HG03097 (cell line): ENCODE data around the gene HDGF.

Source experiments
- ATAC-seq: cut with Tn5 transposase; IDR thresholded peaks from one replicate; pipeline ENCODE4 v1.9.1; 2021; ENCODE audit not compliant: unreplicated experiment, low FRiP score

HDGF gene

DNA sequence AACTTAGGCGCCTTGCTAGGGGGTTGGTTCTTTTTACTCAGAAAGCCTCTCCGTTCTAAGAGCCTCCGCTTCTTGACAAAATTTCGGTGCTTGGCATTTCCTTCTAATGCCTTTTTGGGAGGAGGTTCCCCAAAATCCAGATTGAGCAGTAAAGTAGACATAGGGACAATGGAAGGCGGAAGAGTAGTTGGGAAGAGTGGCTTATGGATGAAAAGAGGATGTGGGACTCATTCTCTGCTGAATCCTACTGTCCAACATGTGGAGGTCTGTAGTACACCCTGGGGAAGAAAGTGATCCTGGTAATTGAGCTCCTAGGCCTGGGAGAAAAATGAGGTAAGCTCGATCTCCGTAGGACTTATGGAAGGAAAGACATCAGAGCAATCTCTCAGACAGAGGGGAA is 24.0 kb downstream of the HDGF start:
- no peak for ATAC-seq

DNA sequence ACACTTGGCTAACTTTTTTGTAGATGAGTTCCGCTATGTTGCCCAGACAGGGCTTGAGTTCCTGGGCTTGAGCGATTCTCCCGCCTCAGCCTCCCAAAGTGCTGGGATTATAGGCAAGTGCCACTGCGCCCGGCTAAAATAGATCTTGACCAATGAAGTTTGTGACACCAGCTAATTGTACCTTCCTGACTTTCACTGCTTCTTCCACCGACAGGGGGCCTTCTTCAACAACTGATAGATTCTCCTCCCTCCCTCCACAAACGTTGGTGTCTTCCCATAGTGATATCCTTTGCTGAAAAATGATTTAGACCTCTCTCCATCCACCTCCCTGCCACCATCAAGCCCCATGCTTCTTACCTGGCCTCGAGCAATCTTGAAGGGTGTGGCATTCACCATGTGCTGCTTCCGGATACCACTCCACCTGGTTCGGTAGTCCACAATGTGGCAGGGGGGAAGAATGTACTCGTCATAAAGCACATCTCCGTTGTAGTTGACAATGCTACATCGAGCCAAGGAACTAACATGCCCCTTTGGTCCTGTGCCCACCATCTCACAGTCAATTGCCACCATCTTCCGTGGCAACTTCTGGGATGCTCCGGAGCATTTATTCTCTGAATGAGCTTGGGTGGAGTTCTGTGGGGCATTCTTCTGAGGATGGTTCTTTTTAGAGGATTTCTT is 24.8 kb downstream of the HDGF start:
- ATAC-seq, result no peak

- ATAC-seq, result no peak
Observed at GRCh38 chr1:156725683-156726280, 25.7 kb downstream of the HDGF start.

DNA sequence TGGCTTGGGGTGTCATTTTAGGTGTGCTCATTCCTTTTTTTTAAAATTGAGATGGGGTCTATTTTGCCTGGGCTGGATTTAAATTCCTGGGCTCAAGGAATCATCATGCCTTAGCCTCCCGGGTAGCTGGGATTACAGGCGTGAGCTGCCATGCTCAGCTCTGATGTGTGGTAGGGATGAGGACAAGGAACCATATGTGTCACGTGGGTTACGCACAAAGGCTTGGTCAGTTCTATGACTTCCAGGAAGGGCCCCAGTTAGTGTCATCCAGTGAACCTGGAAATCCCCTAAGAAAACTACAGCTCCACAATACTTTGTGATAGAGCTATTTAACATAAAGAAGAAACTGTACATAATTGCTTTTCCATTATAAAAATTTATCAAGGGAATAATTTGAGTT is 29.9 kb downstream of the HDGF start:
- no peak for ATAC-seq

DNA sequence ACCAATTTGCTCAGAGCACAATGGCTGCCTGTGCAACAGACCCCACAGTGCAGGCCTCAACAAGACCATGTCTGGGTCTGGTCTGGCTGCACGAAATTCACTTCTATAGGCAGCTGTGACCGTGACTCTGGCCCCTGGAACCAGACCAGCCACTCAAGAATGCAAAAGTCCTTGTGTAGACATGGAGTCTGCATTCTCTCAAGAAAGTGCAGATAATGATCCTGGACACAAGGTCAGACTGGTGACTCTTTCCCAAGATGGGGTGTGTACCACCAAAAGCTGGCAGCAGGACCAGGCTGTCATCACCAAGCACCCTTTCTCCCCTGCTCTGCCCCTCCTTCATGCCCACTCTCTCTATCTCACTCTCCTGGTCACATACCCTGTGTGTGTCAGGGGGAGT is 30.3 kb downstream of the HDGF start:
- no peak for ATAC-seq

- no peak for ATAC-seq
Observed at GRCh38 chr1:156717351-156717750, 34.1 kb downstream of the HDGF start.

DNA sequence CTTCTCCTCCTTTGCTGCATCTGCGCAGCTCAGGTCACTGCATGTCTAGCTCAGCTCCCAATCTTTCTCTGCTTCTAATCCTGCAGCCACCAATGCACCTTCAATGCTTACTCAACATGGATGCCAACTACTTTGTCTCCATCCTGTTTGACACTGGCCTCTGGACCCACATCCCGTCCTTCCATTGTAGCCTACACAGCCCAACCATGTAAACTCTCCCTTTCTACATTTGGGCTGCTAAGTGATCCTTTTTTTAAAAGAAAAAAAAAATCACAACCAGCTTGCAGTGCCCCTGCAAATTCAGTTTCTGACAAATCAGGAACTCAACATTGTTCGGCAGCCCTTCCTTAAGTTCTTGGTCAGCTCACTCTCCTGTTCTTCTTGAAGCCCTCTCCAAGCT is 36.6 kb downstream of the HDGF start:
- no peak for ATAC-seq

DNA sequence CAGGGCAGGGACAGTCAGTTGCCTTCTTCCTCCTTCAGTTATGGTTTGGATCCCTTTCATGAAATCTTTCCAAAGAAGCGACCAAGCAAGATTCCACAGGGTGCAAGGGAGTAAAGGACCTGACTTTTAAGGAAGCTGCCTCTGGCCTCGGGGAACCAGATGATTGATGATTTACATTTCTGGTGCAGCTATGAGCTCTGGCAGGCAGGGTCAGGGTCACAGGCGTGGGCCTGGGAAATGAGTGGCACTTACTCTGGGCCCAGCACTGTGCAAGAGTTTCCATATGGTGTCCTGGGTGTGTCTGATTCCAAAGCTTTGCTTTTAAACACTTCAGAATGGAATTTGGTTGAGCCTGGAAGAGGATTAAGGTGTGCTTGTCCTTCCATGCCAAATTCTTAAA is 38.8 kb downstream of the HDGF start:
- no peak for ATAC-seq

GRCh38 chr1:156711011-156711817 is 40.3 kb downstream of the HDGF start:
- ATAC-seq, result no peak

DNA sequence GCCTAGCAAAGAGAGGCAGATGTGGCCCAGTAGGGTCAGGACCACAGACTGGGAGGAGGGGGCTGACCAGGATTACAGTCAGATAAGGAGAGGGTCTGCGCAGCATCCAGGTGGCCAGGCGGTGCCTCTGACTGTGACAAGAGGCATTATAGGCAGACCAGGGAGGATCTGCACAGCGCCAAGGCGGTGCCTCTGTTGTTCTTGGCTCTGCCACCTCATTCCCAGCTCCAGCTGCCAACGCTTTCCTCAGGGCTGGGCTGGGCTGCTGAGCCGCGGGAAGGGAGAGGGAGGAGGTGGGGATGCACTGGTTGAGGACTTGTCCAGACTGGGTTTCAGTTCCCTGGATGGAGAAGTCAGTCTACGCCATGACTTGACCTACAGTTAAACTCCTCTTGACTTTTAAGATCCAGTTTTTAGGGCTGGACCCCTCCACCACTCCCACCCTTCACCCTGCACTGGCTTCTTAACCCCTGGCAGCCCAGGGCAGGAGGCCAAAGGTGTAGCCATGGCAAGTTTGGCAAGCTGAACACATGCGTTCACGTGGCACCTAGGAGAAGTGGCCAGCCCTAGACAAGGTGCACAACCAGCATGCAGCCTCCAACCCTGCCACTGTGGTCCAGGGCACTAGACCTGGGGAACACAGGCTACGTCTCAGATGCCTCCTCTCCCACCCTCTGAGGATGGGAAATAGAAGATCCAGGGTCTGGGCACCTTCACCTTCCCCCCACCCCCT is 41.6 kb downstream of the HDGF start:
- no peak for ATAC-seq

DNA sequence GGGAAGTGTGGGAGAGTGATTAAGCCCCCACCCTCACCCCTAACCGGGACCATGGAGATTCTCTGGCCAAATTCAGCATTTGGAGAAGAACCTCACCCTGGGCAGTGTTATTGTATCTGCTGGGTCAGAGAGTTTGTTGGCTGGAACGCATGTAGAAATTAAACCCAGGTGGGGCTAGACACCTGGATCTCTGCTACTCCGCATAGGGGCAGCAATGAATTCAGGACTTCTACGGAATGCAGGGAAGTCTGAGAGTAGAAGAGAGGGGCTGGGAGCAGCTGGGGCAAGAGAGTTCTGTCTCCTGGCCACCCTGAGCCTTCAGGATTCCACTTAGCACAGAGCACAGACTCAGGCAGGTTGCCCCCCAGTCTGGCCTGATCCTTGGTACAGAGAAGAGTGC is 42.4 kb downstream of the HDGF start:
- ATAC-seq, result no peak

DNA sequence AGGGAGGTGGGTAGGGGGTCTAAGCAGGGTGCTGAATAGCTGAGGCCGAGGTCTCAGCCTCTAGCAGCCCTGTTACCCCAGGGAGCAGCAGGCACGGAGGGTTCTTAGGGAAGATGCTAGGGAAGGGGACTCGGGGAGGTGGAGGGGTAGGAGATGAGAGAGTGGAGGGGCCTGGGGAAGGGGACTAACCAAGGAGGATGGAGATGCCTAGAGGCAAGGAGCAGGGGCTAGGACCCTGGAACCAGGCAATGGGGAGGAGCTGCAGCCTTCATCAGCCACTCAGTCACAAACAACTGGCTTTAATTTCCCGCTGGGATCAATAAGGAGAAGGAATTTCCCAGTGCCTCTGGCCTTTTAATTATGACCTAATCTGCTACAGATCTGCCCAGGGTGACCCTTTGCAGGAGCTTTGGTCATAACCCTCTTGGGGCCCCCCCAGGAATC is 43.2 kb downstream of the HDGF start:
- no peak for ATAC-seq

DNA sequence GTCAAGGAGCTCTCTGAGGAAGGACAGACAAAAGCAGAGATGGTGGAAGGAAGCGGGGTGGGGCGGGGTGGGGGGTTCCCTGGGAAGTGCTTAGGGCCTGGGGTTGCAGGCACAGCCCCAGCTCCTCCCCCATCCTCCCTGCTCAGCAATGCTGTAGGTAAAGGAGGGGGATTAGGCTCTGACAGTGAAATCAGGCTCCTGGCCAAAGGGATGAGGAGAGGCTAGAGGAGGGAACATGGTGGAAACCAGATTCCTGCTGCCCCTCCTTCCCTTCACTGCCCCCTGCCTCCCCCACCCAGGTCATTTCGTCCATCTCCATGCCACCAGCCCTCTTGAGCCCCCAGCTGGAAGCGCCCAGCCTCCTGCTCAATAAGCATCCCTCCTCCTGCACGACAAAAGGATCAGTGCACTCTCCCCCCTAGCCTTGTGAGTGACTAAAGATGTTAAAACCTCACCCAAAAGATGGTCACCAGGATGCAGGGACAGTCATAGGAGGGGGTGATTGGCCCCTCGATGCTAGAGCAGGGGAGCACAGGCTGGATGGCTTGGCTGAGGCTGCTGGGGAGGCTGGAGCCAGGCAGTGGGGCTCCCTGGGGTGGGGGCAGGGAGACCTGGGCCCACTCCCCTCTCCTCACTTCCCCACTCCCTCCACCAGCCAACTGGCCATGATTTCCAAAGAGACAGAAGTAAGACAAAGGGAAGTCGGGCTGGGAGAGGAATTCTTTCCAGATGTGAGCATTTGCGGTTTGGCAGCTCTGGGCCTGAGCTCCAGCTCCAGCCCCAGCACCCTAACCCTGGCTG is 43.9 kb downstream of the HDGF start:
- ATAC-seq, result no peak

- no peak for ATAC-seq
Observed at GRCh38 chr1:156706657-156707416, 44.6 kb downstream of the HDGF start.

- ATAC-seq, result no peak
Observed at GRCh38 chr1:156705918-156706656, 45.4 kb downstream of the HDGF start.

DNA sequence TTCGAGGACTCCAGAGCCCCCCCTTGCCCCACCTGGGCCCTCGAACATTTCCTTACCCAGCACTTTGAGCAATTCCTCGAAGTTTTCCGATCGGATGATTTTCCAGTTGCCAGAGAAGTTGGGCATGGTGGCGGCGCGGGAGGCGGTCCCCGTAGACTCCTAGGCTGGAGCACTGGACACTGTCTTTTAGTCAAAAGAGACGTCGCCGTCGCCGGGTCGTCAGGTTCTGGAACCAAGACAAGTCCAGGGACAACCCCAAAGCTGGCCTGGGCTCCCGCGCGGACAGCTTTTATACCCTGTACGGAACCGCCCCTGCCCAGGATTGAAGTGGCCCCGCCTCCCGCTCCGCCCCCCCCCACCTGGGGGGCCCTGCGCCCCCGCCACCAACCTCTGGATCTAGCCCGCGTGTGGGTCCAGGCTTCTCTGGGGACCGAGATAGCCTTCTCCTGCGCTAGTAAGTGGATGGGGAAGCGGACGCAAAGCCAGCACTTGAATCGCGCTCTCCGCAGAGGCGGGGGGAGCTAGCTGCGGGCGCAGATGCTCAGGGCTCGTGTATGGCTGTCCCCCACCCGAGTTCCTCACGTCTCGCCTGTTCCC is 46.1 kb downstream of the HDGF start, which contains the start of gene CRABP2:
Gene CRABP2 (minus strand): TSS at position 263 of the 597 bp plus-strand sequence. CDS start 137 bp downstream, at position 126.
- ATAC-seq, result no peak

DNA sequence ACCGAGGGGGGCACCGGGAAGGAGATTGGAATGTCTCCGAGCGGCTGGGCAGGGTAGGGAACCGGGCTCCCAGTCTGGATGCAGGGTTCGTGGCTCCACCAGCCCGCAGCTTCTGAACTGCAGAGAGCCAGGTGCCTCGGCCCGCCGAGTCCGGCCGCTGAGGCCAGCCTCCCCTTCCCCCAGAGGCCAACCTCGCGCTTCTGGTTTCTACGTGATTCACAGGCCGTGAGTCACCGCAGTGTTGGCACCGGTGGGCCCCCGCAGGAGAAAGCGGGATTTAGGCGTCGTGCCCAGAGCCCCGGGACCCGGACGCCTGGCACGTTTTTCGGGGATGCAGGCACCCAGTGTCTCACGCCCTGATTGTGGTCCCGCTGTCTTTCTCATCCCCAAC is 46.5 kb downstream of the HDGF start:
- no peak for ATAC-seq

GRCh38 chr1:156704166-156704711 is 47.2 kb downstream of the HDGF start:
- no peak for ATAC-seq
